ENCODE results near the gene ZBTB40. TPM values are rescaled to one million over a fixed set of nuclear protein-coding genes. Genes with fewer than 3 reads are reported as not detected.

Gene ZBTB40
- total and polyA plus RNA-seq, 2 of the 13 experiments (the other 11 are each of a cell fraction or from before 2014, with no cell fraction given), result 8.8 to 16.5 TPM

DNA sequence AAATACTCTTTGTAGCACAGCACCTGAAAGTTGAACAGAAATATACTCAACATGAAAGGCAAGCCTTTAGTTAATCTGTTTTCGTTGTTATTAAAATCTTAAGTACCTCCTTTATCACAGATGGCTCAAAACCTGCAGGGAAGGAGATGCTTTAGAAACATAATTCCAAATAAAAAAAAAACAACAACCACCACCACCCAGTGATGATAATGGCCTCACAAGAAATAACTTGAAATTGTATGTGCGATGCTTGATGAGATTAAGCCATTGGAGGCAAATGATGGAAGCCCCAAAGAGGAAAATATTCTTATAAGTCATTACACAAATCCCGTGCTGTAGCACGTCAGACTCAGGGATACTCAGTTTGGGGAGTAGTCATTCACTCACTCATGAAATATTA lies 24.9 kb upstream of the ZBTB40 start:
- BruUV-seq (replicated peaks), result no TSS peak
- FAIRE-seq, result no peak

More for the DNA sequence above, 24.9 kb upstream of the ZBTB40 start:
- H3K9ac ChIP-seq (ENCODE audit: insufficient read depth, low read depth, low read length), result no peak overlapping the region
- no peaks in the 10 kb centered on the region for H3K4me1 ChIP-seq (ENCODE audit: insufficient read depth, low read length)
- H3K79me2 ChIP-seq (ENCODE audit: insufficient read depth, low read length), result no peaks in the 10 kb centered on the region
- no peaks in the 10 kb centered on the region for H3K36me3 ChIP-seq (replicated peaks in 1 of 2; ENCODE audit: control insufficient read depth in 1 of 2, insufficient read depth in 2 of 2, low read length in 2 of 2)
- H4K20me1 ChIP-seq (ENCODE audit: insufficient read depth, low read length), result no peaks in the 10 kb centered on the region
- H3K4me3 ChIP-seq (replicated peaks in 1 of 3; ENCODE audit: insufficient read depth in 1 of 3, low read depth in 2 of 3, low read length in 3 of 3), result no peak overlapping the region
- H3K9me3 ChIP-seq (ENCODE audit: low read length), result no peaks in the 10 kb centered on the region
- intact Hi-C loops (cut with micrococcal nuclease; ENCODE audit: unreplicated experiment) (no loop called here), in situ Hi-C loops (cut with HindIII; ENCODE audit: extremely low pct_ligation_motif_present, low pct_unique_long_range_greater_than_20kb) (no loop called here)
- H2AFZ ChIP-seq (ENCODE audit: low read length), result no peak overlapping the region
- CTCF ChIA-PET (ENCODE audit: low intra/inter-chr PET ratio, low total read pairs), result no interaction called here
- WGBS (ENCODE audit: low lambda C conversion rate), result 33% methylated on average over 4 of the region's 4 CpGs
- POLR2A ChIA-PET, result no interaction called here
- no peak overlapping the region for H3K27ac ChIP-seq (ENCODE audit: extremely low read length, insufficient read depth, low read length)
- DNase-seq (ENCODE audit: low spot score) (no peak), ATAC-seq (no peak)
- TF ChIP-seq, protein P1, sequence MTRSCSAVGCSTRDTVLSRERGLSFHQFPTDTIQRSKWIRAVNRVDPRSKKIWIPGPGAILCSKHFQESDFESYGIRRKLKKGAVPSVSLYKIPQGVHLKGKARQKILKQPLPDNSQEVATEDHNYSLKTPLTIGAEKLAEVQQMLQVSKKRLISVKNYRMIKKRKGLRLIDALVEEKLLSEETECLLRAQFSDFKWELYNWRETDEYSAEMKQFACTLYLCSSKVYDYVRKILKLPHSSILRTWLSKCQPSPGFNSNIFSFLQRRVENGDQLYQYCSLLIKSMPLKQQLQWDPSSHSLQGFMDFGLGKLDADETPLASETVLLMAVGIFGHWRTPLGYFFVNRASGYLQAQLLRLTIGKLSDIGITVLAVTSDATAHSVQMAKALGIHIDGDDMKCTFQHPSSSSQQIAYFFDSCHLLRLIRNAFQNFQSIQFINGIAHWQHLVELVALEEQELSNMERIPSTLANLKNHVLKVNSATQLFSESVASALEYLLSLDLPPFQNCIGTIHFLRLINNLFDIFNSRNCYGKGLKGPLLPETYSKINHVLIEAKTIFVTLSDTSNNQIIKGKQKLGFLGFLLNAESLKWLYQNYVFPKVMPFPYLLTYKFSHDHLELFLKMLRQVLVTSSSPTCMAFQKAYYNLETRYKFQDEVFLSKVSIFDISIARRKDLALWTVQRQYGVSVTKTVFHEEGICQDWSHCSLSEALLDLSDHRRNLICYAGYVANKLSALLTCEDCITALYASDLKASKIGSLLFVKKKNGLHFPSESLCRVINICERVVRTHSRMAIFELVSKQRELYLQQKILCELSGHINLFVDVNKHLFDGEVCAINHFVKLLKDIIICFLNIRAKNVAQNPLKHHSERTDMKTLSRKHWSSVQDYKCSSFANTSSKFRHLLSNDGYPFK (CRISPR knock-in tag; IDR thresholded peaks at IDR 0.05; ENCODE audit: borderline replicate concordance), result no peak
- TF ChIP-seq, protein P2, sequence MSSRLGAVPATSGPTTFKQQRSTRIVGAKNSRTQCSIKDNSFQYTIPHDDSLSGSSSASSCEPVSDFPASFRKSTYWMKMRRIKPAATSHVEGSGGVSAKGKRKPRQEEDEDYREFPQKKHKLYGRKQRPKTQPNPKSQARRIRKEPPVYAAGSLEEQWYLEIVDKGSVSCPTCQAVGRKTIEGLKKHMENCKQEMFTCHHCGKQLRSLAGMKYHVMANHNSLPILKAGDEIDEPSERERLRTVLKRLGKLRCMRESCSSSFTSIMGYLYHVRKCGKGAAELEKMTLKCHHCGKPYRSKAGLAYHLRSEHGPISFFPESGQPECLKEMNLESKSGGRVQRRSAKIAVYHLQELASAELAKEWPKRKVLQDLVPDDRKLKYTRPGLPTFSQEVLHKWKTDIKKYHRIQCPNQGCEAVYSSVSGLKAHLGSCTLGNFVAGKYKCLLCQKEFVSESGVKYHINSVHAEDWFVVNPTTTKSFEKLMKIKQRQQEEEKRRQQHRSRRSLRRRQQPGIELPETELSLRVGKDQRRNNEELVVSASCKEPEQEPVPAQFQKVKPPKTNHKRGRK (CRISPR knock-in tag; IDR thresholded peaks at IDR 0.05), result no peak
- TF ChIP-seq PHF8 (CRISPR knock-in tag; IDR thresholded peaks at IDR 0.05) (no peak), SRSF9 (IDR thresholded peaks at IDR 0.05; ENCODE audit: borderline replicate concordance, insufficient read depth, low read depth, low read length, poor library complexity, severe bottlenecking) (no peak), KDM1A (CRISPR knock-in tag; IDR thresholded peaks at IDR 0.05) (no peak), SMAD9 (CRISPR knock-in tag; IDR thresholded peaks at IDR 0.05) (no peak), ZNF672 (CRISPR knock-in tag; IDR thresholded peaks at IDR 0.05) (no peak)
- TF ChIP-seq, protein P3, sequence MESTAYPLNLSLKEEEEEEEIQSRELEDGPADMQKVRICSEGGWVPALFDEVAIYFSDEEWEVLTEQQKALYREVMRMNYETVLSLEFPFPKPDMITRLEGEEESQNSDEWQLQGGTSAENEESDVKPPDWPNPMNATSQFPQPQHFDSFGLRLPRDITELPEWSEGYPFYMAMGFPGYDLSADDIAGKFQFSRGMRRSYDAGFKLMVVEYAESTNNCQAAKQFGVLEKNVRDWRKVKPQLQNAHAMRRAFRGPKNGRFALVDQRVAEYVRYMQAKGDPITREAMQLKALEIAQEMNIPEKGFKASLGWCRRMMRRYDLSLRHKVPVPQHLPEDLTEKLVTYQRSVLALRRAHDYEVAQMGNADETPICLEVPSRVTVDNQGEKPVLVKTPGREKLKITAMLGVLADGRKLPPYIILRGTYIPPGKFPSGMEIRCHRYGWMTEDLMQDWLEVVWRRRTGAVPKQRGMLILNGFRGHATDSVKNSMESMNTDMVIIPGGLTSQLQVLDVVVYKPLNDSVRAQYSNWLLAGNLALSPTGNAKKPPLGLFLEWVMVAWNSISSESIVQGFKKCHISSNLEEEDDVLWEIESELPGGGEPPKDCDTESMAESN (CRISPR knock-in tag; conservative IDR thresholded peaks at IDR 0.05), result no peak
- TF ChIP-seq, protein P4, sequence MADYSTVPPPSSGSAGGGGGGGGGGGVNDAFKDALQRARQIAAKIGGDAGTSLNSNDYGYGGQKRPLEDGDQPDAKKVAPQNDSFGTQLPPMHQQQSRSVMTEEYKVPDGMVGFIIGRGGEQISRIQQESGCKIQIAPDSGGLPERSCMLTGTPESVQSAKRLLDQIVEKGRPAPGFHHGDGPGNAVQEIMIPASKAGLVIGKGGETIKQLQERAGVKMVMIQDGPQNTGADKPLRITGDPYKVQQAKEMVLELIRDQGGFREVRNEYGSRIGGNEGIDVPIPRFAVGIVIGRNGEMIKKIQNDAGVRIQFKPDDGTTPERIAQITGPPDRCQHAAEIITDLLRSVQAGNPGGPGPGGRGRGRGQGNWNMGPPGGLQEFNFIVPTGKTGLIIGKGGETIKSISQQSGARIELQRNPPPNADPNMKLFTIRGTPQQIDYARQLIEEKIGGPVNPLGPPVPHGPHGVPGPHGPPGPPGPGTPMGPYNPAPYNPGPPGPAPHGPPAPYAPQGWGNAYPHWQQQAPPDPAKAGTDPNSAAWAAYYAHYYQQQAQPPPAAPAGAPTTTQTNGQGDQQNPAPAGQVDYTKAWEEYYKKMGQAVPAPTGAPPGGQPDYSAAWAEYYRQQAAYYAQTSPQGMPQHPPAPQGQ (CRISPR knock-in tag; IDR thresholded peaks at IDR 0.05; ENCODE audit: borderline replicate concordance), result no peak
- TF ChIP-seq, protein P5, sequence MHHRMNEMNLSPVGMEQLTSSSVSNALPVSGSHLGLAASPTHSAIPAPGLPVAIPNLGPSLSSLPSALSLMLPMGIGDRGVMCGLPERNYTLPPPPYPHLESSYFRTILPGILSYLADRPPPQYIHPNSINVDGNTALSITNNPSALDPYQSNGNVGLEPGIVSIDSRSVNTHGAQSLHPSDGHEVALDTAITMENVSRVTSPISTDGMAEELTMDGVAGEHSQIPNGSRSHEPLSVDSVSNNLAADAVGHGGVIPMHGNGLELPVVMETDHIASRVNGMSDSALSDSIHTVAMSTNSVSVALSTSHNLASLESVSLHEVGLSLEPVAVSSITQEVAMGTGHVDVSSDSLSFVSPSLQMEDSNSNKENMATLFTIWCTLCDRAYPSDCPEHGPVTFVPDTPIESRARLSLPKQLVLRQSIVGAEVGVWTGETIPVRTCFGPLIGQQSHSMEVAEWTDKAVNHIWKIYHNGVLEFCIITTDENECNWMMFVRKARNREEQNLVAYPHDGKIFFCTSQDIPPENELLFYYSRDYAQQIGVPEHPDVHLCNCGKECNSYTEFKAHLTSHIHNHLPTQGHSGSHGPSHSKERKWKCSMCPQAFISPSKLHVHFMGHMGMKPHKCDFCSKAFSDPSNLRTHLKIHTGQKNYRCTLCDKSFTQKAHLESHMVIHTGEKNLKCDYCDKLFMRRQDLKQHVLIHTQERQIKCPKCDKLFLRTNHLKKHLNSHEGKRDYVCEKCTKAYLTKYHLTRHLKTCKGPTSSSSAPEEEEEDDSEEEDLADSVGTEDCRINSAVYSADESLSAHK (CRISPR knock-in tag; IDR thresholded peaks at IDR 0.05; ENCODE audit: borderline replicate concordance), result no peak
- TF ChIP-seq, protein P6, sequence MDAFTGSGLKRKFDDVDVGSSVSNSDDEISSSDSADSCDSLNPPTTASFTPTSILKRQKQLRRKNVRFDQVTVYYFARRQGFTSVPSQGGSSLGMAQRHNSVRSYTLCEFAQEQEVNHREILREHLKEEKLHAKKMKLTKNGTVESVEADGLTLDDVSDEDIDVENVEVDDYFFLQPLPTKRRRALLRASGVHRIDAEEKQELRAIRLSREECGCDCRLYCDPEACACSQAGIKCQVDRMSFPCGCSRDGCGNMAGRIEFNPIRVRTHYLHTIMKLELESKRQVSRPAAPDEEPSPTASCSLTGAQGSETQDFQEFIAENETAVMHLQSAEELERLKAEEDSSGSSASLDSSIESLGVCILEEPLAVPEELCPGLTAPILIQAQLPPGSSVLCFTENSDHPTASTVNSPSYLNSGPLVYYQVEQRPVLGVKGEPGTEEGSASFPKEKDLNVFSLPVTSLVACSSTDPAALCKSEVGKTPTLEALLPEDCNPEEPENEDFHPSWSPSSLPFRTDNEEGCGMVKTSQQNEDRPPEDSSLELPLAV (CRISPR knock-in tag; conservative IDR thresholded peaks at IDR 0.05; ENCODE audit: low read depth), result no peak
- H3K4me2 ChIP-seq (ENCODE audit: low read depth, low read length), result no peak overlapping the region
- no peaks in the 10 kb centered on the region for H3K27me3 ChIP-seq (ENCODE audit: control insufficient read depth in 1 of 2, insufficient read depth in 2 of 2, low read length in 2 of 2)

All from HepG2 (cell line).